HG03108 (cell line): ENCODE measurements around the gene CACNA2D2.

Experiments used
- ATAC-seq: cut with Tn5 transposase; IDR thresholded peaks from one replicate; pipeline ENCODE4 v1.9.1; 2021; ENCODE audit warnings: moderate library complexity; ENCODE audit not compliant: unreplicated experiment

Gene CACNA2D2

GRCh38 chr3:50319894-50320625 is 183.4 kb downstream of the CACNA2D2 start:
- ATAC-seq: no peak

- no peak for ATAC-seq
These were observed 184.1 kb downstream of the CACNA2D2 start for GRCh38 chr3:50319181-50319893.

- ATAC-seq: no peak
These were observed 184.8 kb downstream of the CACNA2D2 start for GRCh38 chr3:50318615-50319014.

GRCh38 chr3:50318163-50318562 is 185.3 kb downstream of the CACNA2D2 start:
- ATAC-seq: no peak

- ATAC-seq: no peak
These were observed 186.1 kb downstream of the CACNA2D2 start for GRCh38 chr3:50317300-50317699.

GRCh38 chr3:50316657-50317242 is 186.7 kb downstream of the CACNA2D2 start:
- ATAC-seq: no peak

- ATAC-seq: no peak
These were observed 188.6 kb downstream of the CACNA2D2 start for GRCh38 chr3:50314816-50315215.

- no peak for ATAC-seq
These were observed 189.1 kb downstream of the CACNA2D2 start for GRCh38 chr3:50314342-50314741.
